Measurements from ENCODE around the gene CLCN7.

Gene CLCN7

GRCh38 chr16:1489077-1489476 is 14.2 kb upstream of the CLCN7 start:
- Histone ChIP-seq H3K36me3 (ENCODE audit: insufficient read depth) (no peaks in the 10 kb centered on the region), H2AFZ (ENCODE audit: low read depth) (no peak overlapping the region), H3K4me2 (no peak overlapping the region), H3K4me3 (IDR thresholded peaks at IDR 0.05; ENCODE audit: insufficient read depth, low read depth, low read length) (no peak overlapping the region), H3K4me1 (ENCODE audit: low read depth, poor library complexity, severe bottlenecking) (peaks cover 10% of the 10 kb centered on the region), H3K79me2 (ENCODE audit: insufficient read depth, low read depth) (peaks cover 7% of the 10 kb centered on the region), H4K20me1 (ENCODE audit: insufficient read depth) (no peaks in the 10 kb centered on the region), H3K27me3 (ENCODE audit: insufficient read depth, low read depth) (peaks cover 43% of the 10 kb centered on the region), H3K27ac (no peak overlapping the region), H3K9ac (no peak overlapping the region)
- TF ChIP-seq CTCF (conservative IDR thresholded peaks at IDR 0.05; ENCODE audit: low read depth, low read length) = no peak

- no peak within 1 kb of the TSS for H3K4me2 ChIP-seq
- H3K27me3 ChIP-seq (ENCODE audit: insufficient read depth, low read depth) = peaks cover 47% of the 10 kb centered on the region
- H3K36me3 ChIP-seq (ENCODE audit: insufficient read depth) = no peaks in the 10 kb centered on the region
- TF ChIP-seq CTCF (conservative IDR thresholded peaks at IDR 0.05; ENCODE audit: low read depth, low read length) = no peak
- H3K9ac ChIP-seq = no peak within 1 kb of the TSS
- H2AFZ ChIP-seq (ENCODE audit: low read depth) = no peak within 1 kb of the TSS
- H3K4me1 ChIP-seq (ENCODE audit: low read depth, poor library complexity, severe bottlenecking) = peaks cover 9% of the 10 kb centered on the region
- H4K20me1 ChIP-seq (ENCODE audit: insufficient read depth) = no peaks in the 10 kb centered on the region
- H3K27ac ChIP-seq = no peak within 1 kb of the TSS
- H3K4me3 ChIP-seq (IDR thresholded peaks at IDR 0.05; ENCODE audit: insufficient read depth, low read depth, low read length) = no peak within 1 kb of the TSS
- peaks cover 3% of the 10 kb centered on the region; the same call in 1 of the 2 replicates for H3K79me2 ChIP-seq (ENCODE audit: insufficient read depth, low read depth)
Measured at GRCh38 chr16:1488619-1489018, 13.8 kb upstream of the CLCN7 start, which contains the start of gene PTX4. Gene PTX4 (minus strand): TSS chr16:1488944. CDS start chr16:1488909, 35 bp downstream.

GRCh38 chr16:1488054-1488601 is 13.3 kb upstream of the CLCN7 start:
- H3K4me2 ChIP-seq = no peak overlapping the region
- no peaks in the 10 kb centered on the region for H4K20me1 ChIP-seq (ENCODE audit: insufficient read depth)
- no peak overlapping the region for H2AFZ ChIP-seq (ENCODE audit: low read depth)
- no peak overlapping the region for H3K9ac ChIP-seq
- H3K79me2 ChIP-seq (ENCODE audit: insufficient read depth, low read depth) = no peaks in the 10 kb centered on the region
- peaks cover 9% of the 10 kb centered on the region for H3K4me1 ChIP-seq (ENCODE audit: low read depth, poor library complexity, severe bottlenecking)
- H3K36me3 ChIP-seq (ENCODE audit: insufficient read depth) = no peaks in the 10 kb centered on the region
- peaks cover 52% of the 10 kb centered on the region for H3K27me3 ChIP-seq (ENCODE audit: insufficient read depth, low read depth)
- H3K27ac ChIP-seq = no peak overlapping the region
- no peak for TF ChIP-seq CTCF (conservative IDR thresholded peaks at IDR 0.05; ENCODE audit: low read depth, low read length)
- H3K4me3 ChIP-seq (IDR thresholded peaks at IDR 0.05; ENCODE audit: insufficient read depth, low read depth, low read length) = no peak overlapping the region

- H4K20me1 ChIP-seq (ENCODE audit: insufficient read depth) = no peaks in the 10 kb centered on the region
- H2AFZ ChIP-seq (ENCODE audit: low read depth) = no peak overlapping the region
- H3K27ac ChIP-seq = no peak overlapping the region
- H3K9ac ChIP-seq = no peak overlapping the region
- peaks cover 57% of the 10 kb centered on the region for H3K27me3 ChIP-seq (ENCODE audit: insufficient read depth, low read depth)
- no peak overlapping the region for H3K4me2 ChIP-seq
- no peak for TF ChIP-seq CTCF (conservative IDR thresholded peaks at IDR 0.05; ENCODE audit: low read depth, low read length)
- H3K4me1 ChIP-seq (ENCODE audit: low read depth, poor library complexity, severe bottlenecking) = peaks cover 5% of the 10 kb centered on the region
- no peak overlapping the region for H3K4me3 ChIP-seq (IDR thresholded peaks at IDR 0.05; ENCODE audit: insufficient read depth, low read depth, low read length)
- H3K36me3 ChIP-seq (ENCODE audit: insufficient read depth) = no peaks in the 10 kb centered on the region
- no peaks in the 10 kb centered on the region for H3K79me2 ChIP-seq (ENCODE audit: insufficient read depth, low read depth)
Measured at GRCh38 chr16:1487395-1488053, 12.7 kb upstream of the CLCN7 start.

Measured in KMS-11 (cell line).